HepG2 (cell line): ENCODE data around the gene SLC5A6. TPM values are rescaled to one million over a fixed set of nuclear protein-coding genes. Genes with fewer than 3 reads are reported as not detected.

Experiments used
- ATAC-seq: fragments of 200-7000 bp; cut with Tn5 transposase; 3 replicates; pipeline ENCODE4 v1.9.1; 2020; ENCODE audit warnings: mild to moderate bottlenecking, moderate library complexity
- BruUV-seq: library from RNA; stranded (reverse); fragments of 400-500 nt; replicated peaks from 2 replicates; lab custom pipeline; 2021; lab: Mats Ljungman, UMichigan
- CTCF ChIA-PET: fragments of 300-600 bp; formaldehyde crosslinking; extraction: SDS; loops from one replicate; lab custom pipeline; 2021; ENCODE audit warnings: low total read pairs, inconsistent platforms, low intra/inter-chr PET ratio; lab: Yijun Ruan, JAX
- POLR2A ChIA-PET: fragments of 350-600 bp; sonication (Branson Sonifier 250); formaldehyde crosslinking; loops from one replicate; lab custom pipeline; 2020; ENCODE audit warnings: antibody characterized with exemption, inconsistent platforms; lab: Yijun Ruan, JAX
- DNase-seq: peaks from one replicate; pipeline ENCODE4 v3.0.0-alpha.2; 2015; ENCODE audit warnings: low spot score
- FAIRE-seq: peaks from 3 replicates; lab custom pipeline; 2011; peaks lifted over from hg19 to GRCh38; lab: Jason Lieb, UNC
- H2AFZ ChIP-seq: one replicate; pipeline ENCODE4 v1.6.1; 2011; ENCODE audit warnings: low read length, inconsistent platforms
- H3K27ac ChIP-seq: fragments of 300-600 bp; 3 replicates; pipeline ENCODE4 v1.8.0; 2011; ENCODE audit warnings: mixed run types, mild to moderate bottlenecking, mixed read lengths, low read length, inconsistent platforms; ENCODE audit not compliant: insufficient read depth; ENCODE audit errors: extremely low read length
- H3K27me3 ChIP-seq, 2 experiments: fragments of 200-600 bp in 1 of 2; 2 replicates in 1 of 2; 3 replicates in 1 of 2; pipeline versions ENCODE4 v1.6.0 to v1.8.0; 2011; ENCODE audit warnings: low read length in 2 of 2, mild to moderate bottlenecking in 2 of 2, moderate library complexity in 2 of 2, inconsistent platforms in 1 of 2; ENCODE audit not compliant: insufficient read depth in 2 of 2, control insufficient read depth in 1 of 2
- H3K36me3 ChIP-seq, 2 experiments: fragments of 200-600 bp in 1 of 2; replicated peaks in 1 of 2; 2 replicates in 1 of 2; 3 replicates in 1 of 2; pipeline versions ENCODE4 v1.5.1 to v1.8.0; 2011; ENCODE audit warnings: low read length in 2 of 2, inconsistent platforms in 1 of 2; ENCODE audit not compliant: insufficient read depth in 2 of 2, control insufficient read depth in 1 of 2
- H3K4me1 ChIP-seq: 2 replicates; pipeline ENCODE4 v1.5.1; 2012; ENCODE audit warnings: low read length, inconsistent platforms; ENCODE audit not compliant: insufficient read depth
- H3K4me2 ChIP-seq: 2 replicates; pipeline ENCODE4 v1.6.0; 2011; ENCODE audit warnings: low read depth, low read length, inconsistent platforms
- H3K4me3 ChIP-seq, 3 experiments: fragments of 200-600 bp in 1 of 3; sonication (generic), shearing (Covaris generic) in 1 of 3; replicated peaks in 1 of 3; 2 replicates each; pipeline ENCODE4 v1.5.1; 2011 to 2016; ENCODE audit warnings: low read length in 3 of 3, inconsistent platforms in 2 of 3, low read depth in 2 of 3, mild to moderate bottlenecking in 2 of 3, control low read depth in 1 of 3, mixed read lengths in 1 of 3; ENCODE audit not compliant: insufficient read depth in 1 of 3
- H3K79me2 ChIP-seq: one replicate; pipeline ENCODE4 v1.6.1; 2011; ENCODE audit warnings: low read length, inconsistent platforms; ENCODE audit not compliant: insufficient read depth
- H3K9ac ChIP-seq: 2 replicates; pipeline ENCODE4 v1.6.0; 2011; ENCODE audit warnings: mild to moderate bottlenecking, low read depth, low read length, inconsistent platforms; ENCODE audit not compliant: insufficient read depth
- H3K9me3 ChIP-seq: 2 replicates; pipeline ENCODE4 v1.5.1; 2012; ENCODE audit warnings: mild to moderate bottlenecking, low read length
- H4K20me1 ChIP-seq: 2 replicates; pipeline ENCODE4 v1.6.0; 2011; ENCODE audit warnings: inconsistent platforms, mild to moderate bottlenecking, low read length, moderate library complexity; ENCODE audit not compliant: insufficient read depth
- AKNA ChIP-seq: sonication (generic); formaldehyde crosslinking; IDR thresholded peaks from 2 replicates; pipeline ENCODE4 v1.4.0; 2020; ENCODE audit warnings: missing genetic modification reagents, borderline replicate concordance
- CCDC6 ChIP-seq: sonication (generic); formaldehyde crosslinking; IDR thresholded peaks from 2 replicates; pipeline ENCODE4 v1.8.1; 2022; ENCODE audit warnings: mild to moderate bottlenecking, missing genetic modification reagents, moderate library complexity
- CEBPG ChIP-seq: IDR thresholded peaks from 2 replicates; pipeline ENCODE4 v1.6.1; 2016
- ESRRA ChIP-seq: sonication (generic); formaldehyde crosslinking; IDR thresholded peaks from 2 replicates; pipeline ENCODE4 v1.5.1; 2020; ENCODE audit warnings: mild to moderate bottlenecking, low read depth, missing genetic modification reagents
- GLI4 ChIP-seq: sonication (generic); formaldehyde crosslinking; IDR thresholded peaks from 2 replicates; pipeline ENCODE4 v1.5.1; 2020; ENCODE audit warnings: missing genetic modification reagents, mild to moderate bottlenecking, moderate library complexity, borderline replicate concordance
- HES4 ChIP-seq: sonication (generic); formaldehyde crosslinking; IDR thresholded peaks from 2 replicates; pipeline ENCODE4 v1.9.0; 2021; ENCODE audit warnings: mild to moderate bottlenecking, missing genetic modification reagents, borderline replicate concordance
- IKZF5 ChIP-seq: IDR thresholded peaks from 2 replicates; pipeline ENCODE4 v1.6.1; 2018; ENCODE audit warnings: missing genetic modification reagents, mild to moderate bottlenecking, missing compliant biosample characterization
- YEATS2 ChIP-seq: sonication (generic); formaldehyde crosslinking; IDR thresholded peaks from 2 replicates; pipeline ENCODE4 v1.4.0; 2020; ENCODE audit warnings: missing genetic modification reagents, borderline replicate concordance
- YY1 ChIP-seq: IDR thresholded peaks from 2 replicates; pipeline ENCODE4 v1.6.1; 2011; ENCODE audit warnings: low read length, low read depth, moderate library complexity, mild to moderate bottlenecking; ENCODE audit not compliant: insufficient read depth, insufficient replicate concordance
- ZBTB20 ChIP-seq: sonication (generic); formaldehyde crosslinking; IDR thresholded peaks from 2 replicates; pipeline ENCODE4 v1.8.1; 2023; ENCODE audit warnings: missing genetic modification reagents, low read depth, mild to moderate bottlenecking, borderline replicate concordance
- ZNF20 ChIP-seq: sonication (generic); formaldehyde crosslinking; IDR thresholded peaks from 2 replicates; pipeline ENCODE4 v1.4.0; 2020; ENCODE audit warnings: mild to moderate bottlenecking, moderate library complexity, missing genetic modification reagents
- ZNF331 ChIP-seq: sonication (generic); formaldehyde crosslinking; IDR thresholded peaks from 2 replicates; pipeline ENCODE4 v1.4.0; 2020; ENCODE audit warnings: missing genetic modification reagents
- ZNF335 ChIP-seq: sonication (generic); formaldehyde crosslinking; IDR thresholded peaks from 2 replicates; pipeline ENCODE4 v1.4.0; 2020; ENCODE audit warnings: missing genetic modification reagents
- ZNF430 ChIP-seq: sonication (generic); formaldehyde crosslinking; IDR thresholded peaks from 2 replicates; pipeline ENCODE4 v1.9.0; 2021; ENCODE audit warnings: mild to moderate bottlenecking, missing genetic modification reagents
- WGBS: methylation state at CpG from one replicate; pipeline ENCODE4 v1.1.6; 2017; ENCODE audit warnings: low lambda C conversion rate; 5-methylcytosine and 5-hydroxymethylcytosine counted together
- in situ Hi-C: cut with HindIII; loops from 2 replicates; pipeline ENCODE4 v1.10.0; 2017; ENCODE audit warnings: low pct_unique_long_range_greater_than_20kb; ENCODE audit not compliant: extremely low pct_ligation_motif_present
- intact Hi-C: fragments of 100-400 bp; cut with micrococcal nuclease; formaldehyde crosslinking; loops from one replicate; pipeline ENCODE4 v1.10.0; 2022; ENCODE audit not compliant: unreplicated experiment
- polyA plus RNA-seq, 8 experiments: library from polyadenylated mRNA; depleted of rRNA in 3 of 8; stranded (reverse) in 7 of 8; unstranded in 1 of 8; fragments of >200 nt; fragmentation: Illumina TruSeq in 4 of 8; extraction: Trizol in 4 of 8; gene quantifications; 2 replicates each; pipeline versions ENCODE4 v1.2.1 to v1.2.3, GENCODE V29; 2011 to 2016; ENCODE audit warnings: low read depth in 4 of 8, missing spikeins in 1 of 8, mixed read lengths in 1 of 8; ENCODE audit not compliant: insufficient read depth in 1 of 8
- total RNA-seq, 5 experiments: library from RNA; depleted of rRNA; stranded (reverse); fragments of >200 nt; fragmentation: Illumina TruSeq; extraction: Trizol; gene quantifications; 2 replicates each; pipeline ENCODE4 v1.2.3, GENCODE V29; 2016; ENCODE audit warnings: low read depth in 1 of 5

Gene SLC5A6
- total and polyA plus RNA-seq, 2 of the 13 experiments (the other 11 are each of a cell fraction or from before 2014, with no cell fraction given), result 135 to 417 TPM

- no peak for TF ChIP-seq ZNF20 (CRISPR knock-in tag)
- TF ChIP-seq ZNF430 (CRISPR knock-in tag), result no peak
- TF ChIP-seq HES4 (CRISPR knock-in tag), result no peak
Observed at GRCh38 chr2:27194538-27195354, 17.3 kb downstream of the SLC5A6 start (continued).

- peak; percentile 87 for DNase-seq
- no TSS peak for BruUV-seq
- Histone ChIP-seq H3K79me2 (no peaks in the 10 kb centered on the region), H3K9me3 (no peaks in the 10 kb centered on the region), H3K36me3 (no peaks in the 10 kb centered on the region), H3K4me2 (no peak overlapping the region), H3K9ac (no peak overlapping the region), H3K4me3 (no peak overlapping the region), H2AFZ (no peak overlapping the region), H3K4me1 (peaks cover 43% of the 10 kb centered on the region), H3K27me3 (no peaks in the 10 kb centered on the region), H3K27ac (peak overlapping the region; percentile 7), H4K20me1 (no peaks in the 10 kb centered on the region)
- ChIA-PET CTCF (interaction anchor here (0.9 to 2.4 kb wide), 9 partner anchors 11 to 105 kb away, joined by 4 to 43 read pairs (median 5); partner anchors contain the start of genes KHK and PREB), POLR2A (interaction anchor here (0.7 to 1.9 kb wide), 21 partner anchors 14 to 141 kb away, joined by 3 to 12 read pairs (median 4); partner anchors contain the start of genes ABHD1, ATRAID, KHK and PREB)
- peak; percentile 93 for ATAC-seq
- intact Hi-C loops (loop anchor here (1.0 to 5.0 kb wide), 5 partner anchors 21 to 93 kb away; partner anchors contain the start of genes CGREF1 and PREB), in situ Hi-C loops (no loop called here)
- peak; percentile 87 for FAIRE-seq
- WGBS, result 56% methylated on average over 8 of the region's 8 CpGs
- TF ChIP-seq YEATS2 (peak; percentile 68; the same call in 1 of the 2 replicates), GLI4 (CRISPR knock-in tag) (no peak), CEBPG (peak; percentile 56), CCDC6 (CRISPR knock-in tag) (0 out of 2 replicates have a peak, but pooled peaks have one; percentile 44), ZNF331 (peak; percentile 69; the same call in 1 of the 2 replicates), ZNF335 (0 out of 2 replicates have a peak, but pooled peaks have one; percentile 46), ESRRA (no peak), ZBTB20 (CRISPR knock-in tag) (no peak), YY1 (peak; percentile 38), IKZF5 (0 out of 2 replicates have a peak, but pooled peaks have one; percentile 52), AKNA (CRISPR knock-in tag) (no peak)
Observed at GRCh38 chr2:27191070-27191829, 20.8 kb downstream of the SLC5A6 start.
